Fibroblast of lung (primary cell): ENCODE results near the gene TBC1D5. TPM values are rescaled to one million over a fixed set of nuclear protein-coding genes. Genes with fewer than 3 reads are reported as not detected.

Experiments
- DNase-seq, 2 donors: peaks; one replicate each; pipeline versions ENCODE4 v3.0.0 to v3.0.0-alpha.2; 2010; ENCODE audit warnings: low read depth in 2 of 2
- H2AFZ ChIP-seq: 2 replicates; pipeline ENCODE4 v1.5.1; 2012; ENCODE audit warnings: low read length, control low read depth, inconsistent platforms
- H3K27ac ChIP-seq: 2 replicates; pipeline ENCODE4 v1.5.1; 2011; ENCODE audit warnings: low read length, control low read depth; ENCODE audit not compliant: insufficient read depth
- H3K27me3 ChIP-seq: 2 replicates; pipeline ENCODE4 v1.5.1; 2011; ENCODE audit warnings: mild to moderate bottlenecking, low read length; ENCODE audit not compliant: control insufficient read depth, insufficient read depth
- H3K36me3 ChIP-seq: 2 replicates; pipeline ENCODE4 v1.5.1; 2011; ENCODE audit warnings: low read length; ENCODE audit not compliant: control insufficient read depth, insufficient read depth
- H3K4me1 ChIP-seq: 2 replicates; pipeline ENCODE4 v1.5.1; 2011; ENCODE audit warnings: low read length; ENCODE audit not compliant: control insufficient read depth, insufficient read depth; ENCODE audit errors: extremely low read depth
- H3K4me2 ChIP-seq: 2 replicates; pipeline ENCODE4 v1.5.1; 2011; ENCODE audit warnings: low read length, control low read depth; ENCODE audit not compliant: insufficient read depth; ENCODE audit errors: extremely low read depth
- H3K4me3 ChIP-seq, 4 experiments: fragments of 200-600 bp in 1 of 4; sonication (generic) in 1 of 4; replicated peaks in 1 of 4; 2 replicates each; pipeline ENCODE4 v1.5.1; 2011 to 2016; ENCODE audit warnings: low read length in 4 of 4, low read depth in 3 of 4, mild to moderate bottlenecking in 3 of 4, control low read depth in 2 of 4, inconsistent platforms in 1 of 4, mixed read lengths in 1 of 4; ENCODE audit not compliant: insufficient read depth in 1 of 4; ENCODE audit errors: control extremely low read depth in 1 of 4
- H3K79me2 ChIP-seq: 2 replicates; pipeline ENCODE4 v1.5.1; 2012; ENCODE audit warnings: mild to moderate bottlenecking, low read length, inconsistent platforms; ENCODE audit not compliant: control insufficient read depth, insufficient read depth
- H3K9ac ChIP-seq: 2 replicates; pipeline ENCODE4 v1.5.1; 2011; ENCODE audit warnings: mild to moderate bottlenecking, low read length, control low read depth; ENCODE audit not compliant: insufficient read depth
- H3K9me3 ChIP-seq: 2 replicates; pipeline ENCODE4 v1.5.1; 2012; ENCODE audit warnings: low read depth, low read length; ENCODE audit not compliant: control insufficient read depth, insufficient read depth
- H4K20me1 ChIP-seq: 2 replicates; pipeline ENCODE4 v1.5.1; 2011; ENCODE audit warnings: low read length; ENCODE audit not compliant: control insufficient read depth, insufficient read depth; ENCODE audit errors: extremely low read depth
- CTCF ChIP-seq, 2 donors: IDR thresholded peaks in 1 of 2; conservative IDR thresholded peaks in 1 of 2; 1 replicate in 1 of 2; 2 replicates in 1 of 2; pipeline ENCODE4 v1.5.1; 2011 to 2012; ENCODE audit warnings: low read length in 2 of 2, control low read depth in 1 of 2, inconsistent platforms in 1 of 2, low read depth in 1 of 2, mild to moderate bottlenecking in 1 of 2
- EZH2 ChIP-seq: IDR thresholded peaks from 2 replicates; pipeline ENCODE4 v1.5.1; 2012; ENCODE audit warnings: low read length, control low read depth, mild to moderate bottlenecking; ENCODE audit errors: missing control alignments
- polyA plus RNA-seq, 2 donors: library from polyadenylated mRNA; depleted of rRNA in 1 of 2; stranded (reverse) in 1 of 2; unstranded in 1 of 2; fragments of >200 nt; gene quantifications; 2 replicates each; pipeline ENCODE4 v1.2.1, GENCODE V29; 2011 to 2012; ENCODE audit warnings: missing spikeins in 1 of 2
- total RNA-seq: library from RNA; depleted of rRNA; stranded (reverse); fragments of >200 nt; gene quantifications from 2 replicates; pipeline ENCODE4 v1.2.1, GENCODE V29; 2014

The TBC1D5 gene
- total and polyA plus RNA-seq, 2 donors (not counting 1 experiment from before 2014, with no cell fraction given): 43.6 to 129 TPM

- TF ChIP-seq EZH2 (no peak), CTCF (conservative IDR thresholded peaks at IDR 0.05 in 1 of 2, IDR thresholded peaks at IDR 0.05 in 1 of 2; ENCODE audit: low read depth in 1 of 2, low read length in 2 of 2) (no peak)
- H3K27me3 ChIP-seq: no peaks in the 10 kb centered on the region
- H3K79me2 ChIP-seq: no peaks in the 10 kb centered on the region
- H3K4me2 ChIP-seq: no peak overlapping the region
- no peak overlapping the region for H3K9ac ChIP-seq
- H2AFZ ChIP-seq: no peak overlapping the region
- no peaks in the 10 kb centered on the region for H3K4me1 ChIP-seq
- no peaks in the 10 kb centered on the region for H3K36me3 ChIP-seq
- no peak overlapping the region for H3K4me3 ChIP-seq
- H4K20me1 ChIP-seq: no peaks in the 10 kb centered on the region
- H3K27ac ChIP-seq: no peak overlapping the region
- DNase-seq: peak in 1 of 2 donors; percentile 11
- no peaks in the 10 kb centered on the region for H3K9me3 ChIP-seq
These were observed 321.8 kb downstream of the TBC1D5 start for GRCh38 chr3:17420668-17421067.

- Histone ChIP-seq H3K4me3 (no peak overlapping the region), H3K79me2 (no peaks in the 10 kb centered on the region), H3K27me3 (no peaks in the 10 kb centered on the region), H3K9me3 (no peaks in the 10 kb centered on the region), H3K36me3 (no peaks in the 10 kb centered on the region), H3K9ac (no peak overlapping the region), H3K4me1 (no peaks in the 10 kb centered on the region), H3K4me2 (no peak overlapping the region), H3K27ac (no peak overlapping the region), H4K20me1 (no peaks in the 10 kb centered on the region), H2AFZ (no peak overlapping the region)
- peak; percentile 46 to 69 for DNase-seq
- TF ChIP-seq EZH2 (no peak), CTCF (conservative IDR thresholded peaks at IDR 0.05 in 1 of 2, IDR thresholded peaks at IDR 0.05 in 1 of 2; ENCODE audit: low read depth in 1 of 2, low read length in 2 of 2) (peak; percentile 74 to 76)
These were observed 329.4 kb downstream of the TBC1D5 start for GRCh38 chr3:17412950-17413530.

- Histone ChIP-seq H3K4me1 (no peaks in the 10 kb centered on the region), H4K20me1 (no peaks in the 10 kb centered on the region), H3K9me3 (no peaks in the 10 kb centered on the region), H3K27me3 (no peaks in the 10 kb centered on the region), H3K4me2 (no peak overlapping the region), H2AFZ (no peak overlapping the region), H3K79me2 (no peaks in the 10 kb centered on the region), H3K36me3 (no peaks in the 10 kb centered on the region), H3K27ac (no peak overlapping the region), H3K9ac (no peak overlapping the region), H3K4me3 (no peak overlapping the region)
- TF ChIP-seq CTCF (conservative IDR thresholded peaks at IDR 0.05 in 1 of 2, IDR thresholded peaks at IDR 0.05 in 1 of 2; ENCODE audit: low read depth in 1 of 2, low read length in 2 of 2): no peak
- no peak for TF ChIP-seq EZH2
- DNase-seq: peak in 1 of 2 donors; percentile 3
These were observed 331.1 kb downstream of the TBC1D5 start for GRCh38 chr3:17411157-17411877.
